Astrocyte of the hippocampus (primary cell): Measurements from ENCODE around the gene CCDC85C.

Experiments used
- DNase-seq: peaks from one replicate; pipeline ENCODE4 v3.0.0; 2011; ENCODE audit warnings: low read depth, low spot score

CCDC85C gene

GRCh38 chr14:99522934-99523703 is 80.9 kb downstream of the CCDC85C start:
- peak; percentile 85 for DNase-seq

- DNase-seq, result peak; percentile 69
Measured at GRCh38 chr14:99522457-99522891, 81.5 kb downstream of the CCDC85C start.

GRCh38 chr14:99522025-99522401 is 82.0 kb downstream of the CCDC85C start:
- no peak for DNase-seq

GRCh38 chr14:99521176-99522024 is 82.6 kb downstream of the CCDC85C start:
- no peak for DNase-seq

GRCh38 chr14:99520571-99521081 is 83.4 kb downstream of the CCDC85C start:
- no peak for DNase-seq

GRCh38 chr14:99519931-99520421 is 84.0 kb downstream of the CCDC85C start:
- no peak for DNase-seq

GRCh38 chr14:99519347-99519881 is 84.6 kb downstream of the CCDC85C start:
- DNase-seq, result no peak

- DNase-seq, result peak; percentile 86
Measured at GRCh38 chr14:99518441-99519346, 85.3 kb downstream of the CCDC85C start.

GRCh38 chr14:99517643-99518381 is 86.2 kb downstream of the CCDC85C start:
- no peak for DNase-seq

- no peak for DNase-seq
Measured at GRCh38 chr14:99516871-99517642, 87.0 kb downstream of the CCDC85C start.

GRCh38 chr14:99516156-99516870 is 87.7 kb downstream of the CCDC85C start:
- DNase-seq, result no peak

- DNase-seq, result no peak
Measured at GRCh38 chr14:99515301-99516155, 88.5 kb downstream of the CCDC85C start.

- DNase-seq, result no peak
Measured at GRCh38 chr14:99514552-99515300, 89.3 kb downstream of the CCDC85C start.

- no peak for DNase-seq
Measured at GRCh38 chr14:99513946-99514551, 90.0 kb downstream of the CCDC85C start.

GRCh38 chr14:99513183-99513694 is 90.8 kb downstream of the CCDC85C start:
- DNase-seq, result no peak

GRCh38 chr14:99512571-99513182 is 91.3 kb downstream of the CCDC85C start:
- no peak for DNase-seq
